ENCODE results near the gene TBC1D22A.

GRCh38 chr22:47006433-47006832 lies 244.0 kb downstream of the TBC1D22A start:
- TF ChIP-seq CTCF (IDR thresholded peaks at IDR 0.05) (no peak), POLR2A (IDR thresholded peaks at IDR 0.05) (no peak)
